ENCODE measurements around the gene TMEM17.
"Not testable (repeated sequence)": the region's sequence is repeated elsewhere in the genome, so short reads cannot be mapped to it uniquely, and the experiment has no call there.

Gene TMEM17

GRCh38 chr2:62527478-62528210 is 21.6 kb upstream of the TMEM17 start:
- Mint-ChIP-seq H3K36me3 (ENCODE audit: low read depth) (no peaks in the 10 kb centered on the region), H3K27ac (no peak overlapping the region), H3K4me1 (ENCODE audit: low read depth) (no peaks in the 10 kb centered on the region), H3K27me3 (no peaks in the 10 kb centered on the region), H3K9me3 (peaks cover 9% of the 10 kb centered on the region), H3K4me3 (no peak overlapping the region)
- intact Hi-C loops (cut with micrococcal nuclease): no loop called here

- intact Hi-C loops (cut with micrococcal nuclease): no loop called here
- no peaks in the 10 kb centered on the region for H3K4me1 Mint-ChIP-seq (ENCODE audit: low read depth)
- H3K27ac Mint-ChIP-seq: no peak overlapping the region
Measured at GRCh38 chr2:62526531-62527381, 20.8 kb upstream of the TMEM17 start.

GRCh38 chr2:62525549-62526269 is 19.7 kb upstream of the TMEM17 start:
- Mint-ChIP-seq H3K4me3 (no peak overlapping the region), H3K27me3 (no peaks in the 10 kb centered on the region), H3K9me3 (no peaks in the 10 kb centered on the region), H3K36me3 (ENCODE audit: low read depth) (no peaks in the 10 kb centered on the region), H3K4me1 (ENCODE audit: low read depth) (no peaks in the 10 kb centered on the region), H3K27ac (no peak overlapping the region)
- intact Hi-C loops (cut with micrococcal nuclease): no loop called here

More at GRCh38 chr2:62526531-62527381, 20.8 kb upstream of the TMEM17 start:
- Mint-ChIP-seq H3K27me3 (no peaks in the 10 kb centered on the region), H3K9me3 (no peaks in the 10 kb centered on the region), H3K36me3 (ENCODE audit: low read depth) (no peaks in the 10 kb centered on the region), H3K4me3 (no peak overlapping the region)

- no peak overlapping the region for H3K4me3 Mint-ChIP-seq
- peaks cover 8% of the 10 kb centered on the region for H3K9me3 Mint-ChIP-seq
- intact Hi-C loops (cut with micrococcal nuclease): no loop called here
- no peaks in the 10 kb centered on the region for H3K4me1 Mint-ChIP-seq (ENCODE audit: low read depth)
- no peaks in the 10 kb centered on the region for H3K36me3 Mint-ChIP-seq (ENCODE audit: low read depth)
- H3K27me3 Mint-ChIP-seq: no peaks in the 10 kb centered on the region
- H3K27ac Mint-ChIP-seq: no peak overlapping the region
Measured at GRCh38 chr2:62524293-62524941, 18.4 kb upstream of the TMEM17 start.

GRCh38 chr2:62521061-62521460 is 15.1 kb upstream of the TMEM17 start:
- H3K27me3 Mint-ChIP-seq; H3K4me3 Mint-ChIP-seq; H3K27ac Mint-ChIP-seq; H3K9me3 Mint-ChIP-seq; intact Hi-C loops (cut with micrococcal nuclease); H3K4me1 Mint-ChIP-seq (ENCODE audit: low read depth); H3K36me3 Mint-ChIP-seq (ENCODE audit: low read depth): not testable (repeated sequence)

- H3K36me3 Mint-ChIP-seq (ENCODE audit: low read depth): no peaks in the 10 kb centered on the region
- no peaks in the 10 kb centered on the region for H3K27me3 Mint-ChIP-seq
- H3K9me3 Mint-ChIP-seq: no peaks in the 10 kb centered on the region
- no peak overlapping the region for H3K4me3 Mint-ChIP-seq
- H3K4me1 Mint-ChIP-seq (ENCODE audit: low read depth): peaks cover 9% of the 10 kb centered on the region
- no peak overlapping the region for H3K27ac Mint-ChIP-seq
- intact Hi-C loops (cut with micrococcal nuclease): no loop called here
Measured at GRCh38 chr2:62512384-62512783, 6.4 kb upstream of the TMEM17 start.

GRCh38 chr2:62511636-62512035 is 5.6 kb upstream of the TMEM17 start:
- no peak overlapping the region for H3K27ac Mint-ChIP-seq

GRCh38 chr2:62506421-62506750 is 391 bp upstream of the TMEM17 start:
- no peaks in the 10 kb centered on the region for H3K36me3 Mint-ChIP-seq (ENCODE audit: low read depth)
- intact Hi-C loops (cut with micrococcal nuclease): loop anchor here (2.0 to 10.0 kb wide), 2 partner anchors 198 to 742 kb away; partner anchors contain the start of gene EHBP1
- H3K4me3 Mint-ChIP-seq: peak overlapping the region; percentile 83
- peak overlapping the region; percentile 82 for H3K27ac Mint-ChIP-seq
- H3K4me1 Mint-ChIP-seq (ENCODE audit: low read depth): peaks cover 16% of the 10 kb centered on the region
- no peaks in the 10 kb centered on the region for H3K27me3 Mint-ChIP-seq
- no peaks in the 10 kb centered on the region for H3K9me3 Mint-ChIP-seq

More at GRCh38 chr2:62511636-62512035, 5.6 kb upstream of the TMEM17 start:
- no peaks in the 10 kb centered on the region for H3K36me3 Mint-ChIP-seq (ENCODE audit: low read depth)
- no peaks in the 10 kb centered on the region for H3K27me3 Mint-ChIP-seq
- no peaks in the 10 kb centered on the region for H3K9me3 Mint-ChIP-seq
- intact Hi-C loops (cut with micrococcal nuclease): no loop called here
- H3K4me3 Mint-ChIP-seq: no peak overlapping the region
- peaks cover 10% of the 10 kb centered on the region for H3K4me1 Mint-ChIP-seq (ENCODE audit: low read depth)

GRCh38 chr2:62505109-62505749 is 766 bp downstream of the TMEM17 start:
- Mint-ChIP-seq H3K27me3 (no peaks in the 10 kb centered on the region), H3K4me1 (ENCODE audit: low read depth) (peaks cover 16% of the 10 kb centered on the region), H3K4me3 (peak overlapping the region; percentile 83), H3K9me3 (no peaks in the 10 kb centered on the region), H3K36me3 (ENCODE audit: low read depth) (no peaks in the 10 kb centered on the region), H3K27ac (peak overlapping the region; percentile 82)
- intact Hi-C loops (cut with micrococcal nuclease): loop anchor here (10.0 kb wide), 1 partner anchor 740 kb away; no protein-coding TSS in a partner anchor

GRCh38 chr2:62504657-62505056 is 1.3 kb downstream of the TMEM17 start:
- H3K9me3 Mint-ChIP-seq: no peaks in the 10 kb centered on the region
- peaks cover 16% of the 10 kb centered on the region for H3K4me1 Mint-ChIP-seq (ENCODE audit: low read depth)
- no peaks in the 10 kb centered on the region for H3K27me3 Mint-ChIP-seq
- peak overlapping the region; percentile 82 for H3K27ac Mint-ChIP-seq
- H3K36me3 Mint-ChIP-seq (ENCODE audit: low read depth): no peaks in the 10 kb centered on the region
- intact Hi-C loops (cut with micrococcal nuclease): loop anchor here (10.0 kb wide), 1 partner anchor 740 kb away; no protein-coding TSS in a partner anchor
- H3K4me3 Mint-ChIP-seq: no peak overlapping the region

- intact Hi-C loops (cut with micrococcal nuclease): loop anchor here (10.0 kb wide), 1 partner anchor 737 kb away; no protein-coding TSS in a partner anchor
Measured at GRCh38 chr2:62501794-62502500, 4.0 kb downstream of the TMEM17 start.

GRCh38 chr2:62501069-62501468 is 4.9 kb downstream of the TMEM17 start:
- Mint-ChIP-seq H3K4me1 (ENCODE audit: low read depth) (peaks cover 8% of the 10 kb centered on the region), H3K27ac (no peak overlapping the region), H3K9me3 (no peaks in the 10 kb centered on the region), H3K27me3 (no peaks in the 10 kb centered on the region), H3K4me3 (no peak overlapping the region), H3K36me3 (ENCODE audit: low read depth) (no peaks in the 10 kb centered on the region)
- intact Hi-C loops (cut with micrococcal nuclease): loop anchor here (10.0 kb wide), 1 partner anchor 736 kb away; no protein-coding TSS in a partner anchor

More at GRCh38 chr2:62501794-62502500, 4.0 kb downstream of the TMEM17 start:
- Mint-ChIP-seq H3K4me1 (ENCODE audit: low read depth) (peaks cover 16% of the 10 kb centered on the region), H3K4me3 (no peak overlapping the region), H3K27me3 (no peaks in the 10 kb centered on the region), H3K27ac (no peak overlapping the region), H3K9me3 (no peaks in the 10 kb centered on the region), H3K36me3 (ENCODE audit: low read depth) (no peaks in the 10 kb centered on the region)
